ENCODE measurements around the gene GOLPH3. TPM values are rescaled to one million over a fixed set of nuclear protein-coding genes. Genes with fewer than 3 reads are reported as not detected.
A peak's percentile ranks its signal among the peaks of the same experiment; 100 is the strongest.

GOLPH3 gene
- total RNA-seq, 1 experiment from 2014 or later, result 115 TPM

- Mint-ChIP-seq H3K36me3 (ENCODE audit: insufficient read depth, unreplicated experiment) (peaks cover 6% of the 10 kb centered on the region), H3K9me3 (ENCODE audit: low read depth, unreplicated experiment) (no peaks in the 10 kb centered on the region), H3K4me1 (ENCODE audit: low read depth, unreplicated experiment) (peaks cover 20% of the 10 kb centered on the region), H3K4me3 (ENCODE audit: low read depth, unreplicated experiment) (peak overlapping the region; percentile 45), H3K27ac (ENCODE audit: unreplicated experiment) (peak overlapping the region; percentile 63), H3K27me3 (ENCODE audit: unreplicated experiment) (no peaks in the 10 kb centered on the region)
- intact Hi-C loops (cut with micrococcal nuclease; ENCODE audit: unreplicated experiment), result no loop called here
- TF ChIP-seq CTCF (IDR thresholded peaks at IDR 0.05; ENCODE audit: unreplicated experiment), result no peak
- peak; percentile 92 for DNase-seq
- CTCF ChIA-PET, result interaction anchor here (0.6 to 1.4 kb wide), 6 partner anchors 40 to 703 kb away, joined by 3 to 6 read pairs (median 3); no protein-coding TSS in a partner anchor
- BruUV-seq (replicated peaks), result no TSS peak
These were observed 19.5 kb upstream of the GOLPH3 start for GRCh38 chr5:32193591-32193990.

- DNase-seq, result no peak
- CTCF ChIA-PET, result no interaction called here
- no peak overlapping the region for H3K4me3 Mint-ChIP-seq (ENCODE audit: low read depth, unreplicated experiment)
- no peaks in the 10 kb centered on the region for H3K27me3 Mint-ChIP-seq (ENCODE audit: unreplicated experiment)
- H3K36me3 Mint-ChIP-seq (ENCODE audit: insufficient read depth, unreplicated experiment), result peaks cover 6% of the 10 kb centered on the region
- intact Hi-C loops (cut with micrococcal nuclease; ENCODE audit: unreplicated experiment), result no loop called here
- BruUV-seq (replicated peaks), result no TSS peak
- no peak overlapping the region for H3K27ac Mint-ChIP-seq (ENCODE audit: unreplicated experiment)
- H3K4me1 Mint-ChIP-seq (ENCODE audit: low read depth, unreplicated experiment), result peaks cover 20% of the 10 kb centered on the region
- no peaks in the 10 kb centered on the region for H3K9me3 Mint-ChIP-seq (ENCODE audit: low read depth, unreplicated experiment)
- TF ChIP-seq CTCF (IDR thresholded peaks at IDR 0.05; ENCODE audit: unreplicated experiment), result no peak
These were observed 16.0 kb upstream of the GOLPH3 start for GRCh38 chr5:32190095-32190494.

GRCh38 chr5:32187675-32188074 is 13.6 kb upstream of the GOLPH3 start:
- no peak for DNase-seq
- Mint-ChIP-seq H3K27me3 (ENCODE audit: unreplicated experiment) (no peaks in the 10 kb centered on the region), H3K4me3 (ENCODE audit: low read depth, unreplicated experiment) (no peak overlapping the region), H3K36me3 (ENCODE audit: insufficient read depth, unreplicated experiment) (no peaks in the 10 kb centered on the region), H3K27ac (ENCODE audit: unreplicated experiment) (no peak overlapping the region), H3K9me3 (ENCODE audit: low read depth, unreplicated experiment) (no peaks in the 10 kb centered on the region), H3K4me1 (ENCODE audit: low read depth, unreplicated experiment) (no peaks in the 10 kb centered on the region)
- CTCF ChIA-PET, result no interaction called here
- no peak for TF ChIP-seq CTCF (IDR thresholded peaks at IDR 0.05; ENCODE audit: unreplicated experiment)
- intact Hi-C loops (cut with micrococcal nuclease; ENCODE audit: unreplicated experiment), result no loop called here
- BruUV-seq (replicated peaks), result no TSS peak

GRCh38 chr5:32182463-32183063 is 8.4 kb upstream of the GOLPH3 start:
- H3K4me1 Mint-ChIP-seq (ENCODE audit: low read depth, unreplicated experiment), result no peaks in the 10 kb centered on the region
- H3K36me3 Mint-ChIP-seq (ENCODE audit: insufficient read depth, unreplicated experiment), result no peaks in the 10 kb centered on the region
- H3K9me3 Mint-ChIP-seq (ENCODE audit: low read depth, unreplicated experiment), result no peaks in the 10 kb centered on the region
- H3K4me3 Mint-ChIP-seq (ENCODE audit: low read depth, unreplicated experiment), result no peak overlapping the region
- no peaks in the 10 kb centered on the region for H3K27me3 Mint-ChIP-seq (ENCODE audit: unreplicated experiment)
- CTCF ChIA-PET, result interaction anchor here (0.7 kb wide), 1 partner anchor 619 kb away, joined by 4 read pairs; no protein-coding TSS in a partner anchor
- intact Hi-C loops (cut with micrococcal nuclease; ENCODE audit: unreplicated experiment), result no loop called here
- BruUV-seq (replicated peaks), result no TSS peak
- H3K27ac Mint-ChIP-seq (ENCODE audit: unreplicated experiment), result no peak overlapping the region
- no peak for TF ChIP-seq CTCF (IDR thresholded peaks at IDR 0.05; ENCODE audit: unreplicated experiment)
- no peak for DNase-seq

Data from Calu3 (cell line).